GM13976 (cell line): ENCODE measurements around the gene HLF.

Experiments
- DNase-seq: peaks from one replicate; pipeline ENCODE4 v3.0.0; 2012; ENCODE audit warnings: low spot score
- in situ Hi-C: fragments of 300-500 bp; cut with MboI; formaldehyde crosslinking; loops from one replicate; pipeline ENCODE4 v1.12.0; 2022; ENCODE audit warnings: low sequenced_read_pairs, mixed read lengths, inconsistent platforms; ENCODE audit not compliant: unreplicated experiment
- TF ChIP-seq, protein P1 (sequence below): IDR thresholded peaks from 2 replicates; pipeline ENCODE4 v1.5.1; 2012; ENCODE audit warnings: borderline replicate concordance, mild to moderate bottlenecking; ENCODE audit not compliant: insufficient read depth; ENCODE audit errors: extremely low read depth, missing control alignments, control extremely low read depth

HLF gene

DNA sequence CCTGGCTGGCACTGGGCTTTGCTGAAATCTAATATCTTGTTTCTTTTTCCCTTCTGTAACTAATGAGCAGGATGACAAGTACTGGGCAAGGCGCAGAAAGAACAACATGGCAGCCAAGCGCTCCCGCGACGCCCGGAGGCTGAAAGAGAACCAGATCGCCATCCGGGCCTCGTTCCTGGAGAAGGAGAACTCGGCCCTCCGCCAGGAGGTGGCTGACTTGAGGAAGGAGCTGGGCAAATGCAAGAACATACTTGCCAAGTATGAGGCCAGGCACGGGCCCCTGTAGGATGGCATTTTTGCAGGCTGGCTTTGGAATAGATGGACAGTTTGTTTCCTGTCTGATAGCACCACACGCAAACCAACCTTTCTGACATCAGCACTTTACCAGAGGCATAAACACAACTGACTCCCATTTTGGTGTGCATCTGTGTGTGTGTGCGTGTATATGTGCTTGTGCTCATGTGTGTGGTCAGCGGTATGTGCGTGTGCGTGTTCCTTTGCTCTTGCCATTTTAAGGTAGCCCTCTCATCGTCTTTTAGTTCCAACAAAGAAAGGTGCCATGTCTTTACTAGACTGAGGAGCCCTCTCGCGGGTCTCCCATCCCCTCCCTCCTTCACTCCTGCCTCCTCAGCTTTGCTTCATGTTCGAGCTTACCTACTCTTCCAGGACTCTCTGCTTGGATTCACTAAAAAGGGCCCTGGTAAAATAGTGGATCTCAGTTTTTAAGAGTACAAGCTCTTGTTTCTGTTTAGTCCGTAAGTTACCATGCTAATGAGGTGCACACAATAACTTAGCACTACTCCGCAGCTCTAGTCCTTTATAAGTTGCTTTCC lies 56.0 kb downstream of the HLF start:
- no peak for DNase-seq
- in situ Hi-C loops, result no loop called here
- TF ChIP-seq, protein P1, sequence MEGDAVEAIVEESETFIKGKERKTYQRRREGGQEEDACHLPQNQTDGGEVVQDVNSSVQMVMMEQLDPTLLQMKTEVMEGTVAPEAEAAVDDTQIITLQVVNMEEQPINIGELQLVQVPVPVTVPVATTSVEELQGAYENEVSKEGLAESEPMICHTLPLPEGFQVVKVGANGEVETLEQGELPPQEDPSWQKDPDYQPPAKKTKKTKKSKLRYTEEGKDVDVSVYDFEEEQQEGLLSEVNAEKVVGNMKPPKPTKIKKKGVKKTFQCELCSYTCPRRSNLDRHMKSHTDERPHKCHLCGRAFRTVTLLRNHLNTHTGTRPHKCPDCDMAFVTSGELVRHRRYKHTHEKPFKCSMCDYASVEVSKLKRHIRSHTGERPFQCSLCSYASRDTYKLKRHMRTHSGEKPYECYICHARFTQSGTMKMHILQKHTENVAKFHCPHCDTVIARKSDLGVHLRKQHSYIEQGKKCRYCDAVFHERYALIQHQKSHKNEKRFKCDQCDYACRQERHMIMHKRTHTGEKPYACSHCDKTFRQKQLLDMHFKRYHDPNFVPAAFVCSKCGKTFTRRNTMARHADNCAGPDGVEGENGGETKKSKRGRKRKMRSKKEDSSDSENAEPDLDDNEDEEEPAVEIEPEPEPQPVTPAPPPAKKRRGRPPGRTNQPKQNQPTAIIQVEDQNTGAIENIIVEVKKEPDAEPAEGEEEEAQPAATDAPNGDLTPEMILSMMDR, result no peak

DNA sequence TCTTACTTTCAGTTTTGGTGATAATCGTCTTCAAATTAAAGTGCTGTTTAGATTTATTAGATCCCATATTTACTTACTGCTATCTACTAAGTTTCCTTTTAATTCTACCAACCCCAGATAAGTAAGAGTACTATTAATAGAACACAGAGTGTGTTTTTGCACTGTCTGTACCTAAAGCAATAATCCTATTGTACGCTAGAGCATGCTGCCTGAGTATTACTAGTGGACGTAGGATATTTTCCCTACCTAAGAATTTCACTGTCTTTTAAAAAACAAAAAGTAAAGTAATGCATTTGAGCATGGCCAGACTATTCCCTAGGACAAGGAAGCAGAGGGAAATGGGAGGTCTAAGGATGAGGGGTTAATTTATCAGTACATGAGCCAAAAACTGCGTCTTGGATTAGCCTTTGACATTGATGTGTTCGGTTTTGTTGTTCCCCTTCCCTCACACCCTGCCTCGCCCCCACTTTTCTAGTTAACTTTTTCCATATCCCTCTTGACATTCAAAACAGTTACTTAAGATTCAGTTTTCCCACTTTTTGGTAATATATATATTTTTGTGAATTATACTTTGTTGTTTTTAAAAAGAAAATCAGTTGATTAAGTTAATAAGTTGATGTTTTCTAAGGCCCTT lies 56.8 kb downstream of the HLF start:
- in situ Hi-C loops, result no loop called here
- DNase-seq, result no peak
- TF ChIP-seq, protein P1, result no peak

DNA sequence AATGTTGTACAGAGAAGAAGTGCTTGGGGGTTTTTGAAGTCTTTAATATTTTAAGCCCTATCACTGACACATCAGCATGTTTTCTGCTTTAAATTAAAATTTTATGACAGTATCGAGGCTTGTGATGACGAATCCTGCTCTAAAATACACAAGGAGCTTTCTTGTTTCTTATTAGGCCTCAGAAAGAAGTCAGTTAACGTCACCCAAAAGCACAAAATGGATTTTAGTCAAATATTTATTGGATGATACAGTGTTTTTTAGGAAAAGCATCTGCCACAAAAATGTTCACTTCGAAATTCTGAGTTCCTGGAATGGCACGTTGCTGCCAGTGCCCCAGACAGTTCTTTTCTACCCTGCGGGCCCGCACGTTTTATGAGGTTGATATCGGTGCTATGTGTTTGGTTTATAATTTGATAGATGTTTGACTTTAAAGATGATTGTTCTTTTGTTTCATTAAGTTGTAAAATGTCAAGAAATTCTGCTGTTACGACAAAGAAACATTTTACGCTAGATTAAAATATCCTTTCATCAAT lies 57.8 kb downstream of the HLF start:
- TF ChIP-seq, protein P1, result no peak
- no peak for DNase-seq
- in situ Hi-C loops, result no loop called here

DNA sequence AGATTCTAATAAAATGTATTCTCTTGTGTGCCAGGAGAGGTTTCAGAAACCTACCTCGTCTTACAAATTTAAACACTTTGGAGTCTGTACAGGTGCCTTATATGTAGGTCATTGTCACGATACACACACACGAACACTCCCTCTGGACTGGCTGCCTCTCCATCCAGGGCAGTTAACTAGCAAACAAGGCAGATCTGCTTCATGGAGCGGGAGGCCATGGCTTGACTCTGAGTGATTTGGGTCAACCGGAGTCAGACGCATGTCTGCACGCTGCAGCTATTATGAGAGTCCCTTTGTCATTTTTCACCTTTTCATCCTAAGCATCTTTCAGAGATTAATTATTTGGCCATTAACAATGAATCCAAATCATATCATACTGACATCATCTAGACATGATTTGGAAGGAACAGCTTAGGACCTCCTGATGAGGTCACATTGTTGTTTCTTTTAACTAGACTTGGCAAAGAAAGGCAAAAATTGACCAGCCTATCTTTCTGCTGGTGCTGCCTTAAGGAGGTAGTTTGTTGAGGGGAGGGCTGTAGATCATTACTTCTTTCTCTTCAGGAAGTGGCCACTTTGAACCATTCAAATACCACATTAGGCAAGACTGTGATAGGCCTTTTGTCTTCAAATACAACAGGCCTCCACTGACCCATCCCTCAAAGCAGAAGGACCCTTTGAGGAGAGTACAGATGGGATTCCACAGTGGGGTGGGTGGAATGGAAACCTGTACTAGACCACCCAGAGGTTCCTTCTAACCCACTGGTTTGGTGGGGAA lies 58.9 kb downstream of the HLF start:
- TF ChIP-seq, protein P1, result no peak
- DNase-seq, result no peak
- in situ Hi-C loops, result no loop called here

DNA sequence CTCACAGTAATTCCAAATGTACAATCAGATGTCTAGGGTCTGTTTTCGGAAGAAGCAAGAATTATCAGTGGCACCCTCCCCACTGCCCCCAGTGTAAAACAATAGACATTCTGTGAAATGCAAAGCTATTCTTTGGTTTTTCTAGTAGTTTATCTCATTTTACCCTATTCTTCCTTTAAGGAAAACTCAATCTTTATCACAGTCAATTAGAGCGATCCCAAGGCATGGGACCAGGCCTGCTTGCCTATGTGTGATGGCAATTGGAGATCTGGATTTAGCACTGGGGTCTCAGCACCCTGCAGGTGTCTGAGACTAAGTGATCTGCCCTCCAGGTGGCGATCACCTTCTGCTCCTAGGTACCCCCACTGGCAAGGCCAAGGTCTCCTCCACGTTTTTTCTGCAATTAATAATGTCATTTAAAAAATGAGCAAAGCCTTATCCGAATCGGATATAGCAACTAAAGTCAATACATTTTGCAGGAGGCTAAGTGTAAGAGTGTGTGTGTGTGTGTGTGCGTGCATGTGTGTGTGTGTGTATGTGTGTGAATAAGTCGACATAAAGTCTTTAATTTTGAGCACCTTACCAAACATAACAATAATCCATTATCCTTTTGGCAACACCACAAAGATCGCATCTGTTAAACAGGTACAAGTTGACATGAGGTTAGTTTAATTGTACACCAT lies 59.7 kb downstream of the HLF start:
- TF ChIP-seq, protein P1, result no peak
- in situ Hi-C loops, result no loop called here
- no peak for DNase-seq

DNA sequence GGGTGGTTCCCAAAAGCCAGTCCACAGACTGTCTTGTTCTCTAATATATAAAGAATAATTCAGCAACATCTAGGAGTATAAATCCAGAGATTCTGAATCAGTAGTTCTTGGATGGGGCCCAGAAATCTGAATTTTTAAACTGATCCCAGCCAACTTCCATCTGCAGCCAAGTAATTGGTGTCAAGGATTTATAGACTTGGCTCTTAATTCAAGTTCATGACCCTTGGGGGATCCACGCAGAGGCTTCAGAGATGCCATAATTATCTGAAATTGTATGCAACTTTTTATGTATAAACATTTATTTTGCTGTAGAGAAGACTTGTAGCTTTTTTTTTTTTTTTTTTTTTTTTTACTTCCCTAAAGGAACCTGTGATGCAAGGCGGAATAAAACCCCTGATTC lies 60.6 kb downstream of the HLF start:
- DNase-seq, result no peak
- TF ChIP-seq, protein P1, result no peak
- in situ Hi-C loops, result no loop called here
